ENCODE data around the gene PHLDB2.

Gene PHLDB2

DNA sequence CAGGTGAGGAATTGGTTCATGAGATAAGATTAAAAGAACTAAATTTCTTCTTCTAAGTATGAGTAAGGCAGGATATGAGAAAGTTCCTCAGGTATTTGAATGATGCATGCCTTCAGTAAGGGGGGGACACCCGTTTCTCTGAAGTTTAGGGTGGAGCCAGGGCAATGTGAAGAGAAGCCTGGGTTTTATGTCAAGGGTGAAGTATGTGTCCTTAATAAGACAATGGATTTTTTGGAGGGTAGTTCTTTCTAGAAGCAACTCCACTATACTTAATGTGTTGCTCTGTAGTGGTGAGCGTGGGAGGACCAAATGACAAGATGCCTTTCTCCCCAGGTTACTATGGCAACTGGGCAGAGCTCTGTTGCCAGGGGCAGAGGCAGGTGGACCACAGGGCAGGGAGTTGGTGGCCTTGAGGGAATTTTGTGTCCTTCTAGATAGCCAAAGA lies 44.0 kb downstream of the PHLDB2 start:
- TF ChIP-seq, protein P1, sequence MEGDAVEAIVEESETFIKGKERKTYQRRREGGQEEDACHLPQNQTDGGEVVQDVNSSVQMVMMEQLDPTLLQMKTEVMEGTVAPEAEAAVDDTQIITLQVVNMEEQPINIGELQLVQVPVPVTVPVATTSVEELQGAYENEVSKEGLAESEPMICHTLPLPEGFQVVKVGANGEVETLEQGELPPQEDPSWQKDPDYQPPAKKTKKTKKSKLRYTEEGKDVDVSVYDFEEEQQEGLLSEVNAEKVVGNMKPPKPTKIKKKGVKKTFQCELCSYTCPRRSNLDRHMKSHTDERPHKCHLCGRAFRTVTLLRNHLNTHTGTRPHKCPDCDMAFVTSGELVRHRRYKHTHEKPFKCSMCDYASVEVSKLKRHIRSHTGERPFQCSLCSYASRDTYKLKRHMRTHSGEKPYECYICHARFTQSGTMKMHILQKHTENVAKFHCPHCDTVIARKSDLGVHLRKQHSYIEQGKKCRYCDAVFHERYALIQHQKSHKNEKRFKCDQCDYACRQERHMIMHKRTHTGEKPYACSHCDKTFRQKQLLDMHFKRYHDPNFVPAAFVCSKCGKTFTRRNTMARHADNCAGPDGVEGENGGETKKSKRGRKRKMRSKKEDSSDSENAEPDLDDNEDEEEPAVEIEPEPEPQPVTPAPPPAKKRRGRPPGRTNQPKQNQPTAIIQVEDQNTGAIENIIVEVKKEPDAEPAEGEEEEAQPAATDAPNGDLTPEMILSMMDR (IDR thresholded peaks at IDR 0.05; ENCODE audit: control extremely low read depth, extremely low read depth, low read depth, missing control alignments), result no peak
- ChIA-PET POLR2A (no interaction called here), CTCF (interaction anchor here (0.8 kb wide), 1 partner anchor 15 kb away, joined by 3 read pairs; no protein-coding TSS in a partner anchor)
- DNase-seq (ENCODE audit: extremely low spot score), result no peak

DNA sequence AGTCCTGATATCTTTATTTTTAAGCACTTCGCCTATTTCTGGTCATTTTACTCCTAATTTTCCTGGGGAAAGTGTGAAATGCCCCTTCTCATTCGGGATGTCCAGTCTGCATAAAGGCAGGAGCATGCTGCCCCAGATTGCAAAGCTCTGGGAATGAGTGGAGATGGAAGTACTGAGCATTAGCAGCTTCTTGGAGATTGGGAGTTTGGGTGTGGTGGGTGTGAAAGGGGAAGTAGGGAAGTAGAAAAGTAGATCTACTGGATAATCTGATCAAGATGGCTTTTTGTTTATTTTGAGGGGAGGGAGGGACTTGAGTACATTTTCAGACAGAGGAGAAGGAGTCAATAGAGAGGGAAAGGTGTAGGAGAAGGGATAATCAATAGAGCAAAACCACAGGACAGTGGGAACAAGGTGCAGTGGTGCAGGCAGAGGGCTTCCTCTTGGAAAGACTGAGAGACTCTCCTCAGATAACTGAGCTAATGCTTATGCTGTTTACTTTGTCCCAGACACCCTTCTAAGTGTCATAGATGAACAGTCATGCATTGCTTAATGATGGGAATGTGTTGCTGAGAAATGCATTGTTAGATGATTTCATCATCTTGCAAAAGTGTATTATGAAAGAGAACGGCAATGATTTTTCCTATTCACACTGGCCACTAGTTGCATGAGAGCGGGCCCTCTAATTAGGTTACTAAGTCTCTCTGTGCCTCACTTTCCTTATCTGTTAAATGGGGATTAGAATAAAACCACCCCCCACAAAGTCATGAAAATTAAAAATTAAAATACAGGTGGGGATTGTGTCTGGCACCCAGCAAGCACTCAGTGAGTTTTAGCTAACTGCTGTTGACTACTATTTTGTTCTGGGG lies 45.5 kb downstream of the PHLDB2 start:
- TF ChIP-seq, protein P1 (IDR thresholded peaks at IDR 0.05; ENCODE audit: control extremely low read depth, extremely low read depth, low read depth, missing control alignments), result no peak
- no peak for DNase-seq (ENCODE audit: extremely low spot score)
- POLR2A ChIA-PET, result no interaction called here
- CTCF ChIA-PET, result interaction anchor here (1.2 kb wide), 1 partner anchor 11 kb away, joined by 5 read pairs; no protein-coding TSS in a partner anchor

DNA sequence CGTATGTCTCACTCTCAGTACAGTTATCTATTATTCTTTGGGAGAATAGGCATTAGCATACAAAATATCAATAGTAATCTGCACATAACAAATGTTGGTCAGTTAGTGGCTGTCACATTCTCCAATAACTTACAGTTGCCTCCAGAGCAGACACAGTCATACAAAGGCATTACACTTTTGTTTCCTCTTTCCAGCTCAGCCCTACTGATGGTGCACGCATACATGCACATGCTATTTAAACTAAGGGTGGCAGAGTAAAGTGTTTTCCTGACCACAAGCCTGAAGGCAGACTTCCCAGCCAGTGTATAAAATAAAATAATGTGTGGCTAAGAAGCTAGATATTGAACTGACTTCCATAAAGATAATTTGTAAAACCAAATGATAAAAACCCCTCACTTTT lies 47.6 kb downstream of the PHLDB2 start:
- ChIA-PET CTCF (interaction anchor here (1.4 kb wide), 1 partner anchor 16 kb away, joined by 4 read pairs; no protein-coding TSS in a partner anchor), POLR2A (no interaction called here)
- DNase-seq (ENCODE audit: extremely low spot score), result no peak
- TF ChIP-seq, protein P1 (IDR thresholded peaks at IDR 0.05; ENCODE audit: control extremely low read depth, extremely low read depth, low read depth, missing control alignments), result no peak

DNA sequence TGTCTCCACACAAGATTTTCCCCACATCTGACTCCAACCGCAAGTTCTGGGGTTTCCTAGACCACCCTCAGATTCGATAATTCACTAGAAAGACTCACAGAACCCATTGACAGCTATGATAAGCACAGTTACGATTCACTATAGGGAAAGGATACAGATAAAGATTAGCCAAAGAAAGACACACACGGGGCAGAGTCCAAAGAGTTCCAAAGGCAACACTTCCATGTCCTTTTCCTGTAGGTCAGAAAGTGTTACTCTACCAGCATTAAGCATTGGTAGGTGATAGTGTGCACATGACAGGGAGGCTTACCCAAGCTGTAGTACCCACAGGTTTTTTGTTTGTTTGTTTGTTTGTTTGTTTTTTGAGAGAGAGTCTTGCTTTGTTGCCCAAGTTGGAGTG lies 48.1 kb downstream of the PHLDB2 start:
- ChIA-PET CTCF (interaction anchor here (1.0 to 1.4 kb wide), 3 partner anchors 8 to 16 kb away, joined by 3 to 4 read pairs (median 4); no protein-coding TSS in a partner anchor), POLR2A (no interaction called here)
- no peak for DNase-seq (ENCODE audit: extremely low spot score)
- TF ChIP-seq, protein P1 (IDR thresholded peaks at IDR 0.05; ENCODE audit: control extremely low read depth, extremely low read depth, low read depth, missing control alignments), result no peak

DNA sequence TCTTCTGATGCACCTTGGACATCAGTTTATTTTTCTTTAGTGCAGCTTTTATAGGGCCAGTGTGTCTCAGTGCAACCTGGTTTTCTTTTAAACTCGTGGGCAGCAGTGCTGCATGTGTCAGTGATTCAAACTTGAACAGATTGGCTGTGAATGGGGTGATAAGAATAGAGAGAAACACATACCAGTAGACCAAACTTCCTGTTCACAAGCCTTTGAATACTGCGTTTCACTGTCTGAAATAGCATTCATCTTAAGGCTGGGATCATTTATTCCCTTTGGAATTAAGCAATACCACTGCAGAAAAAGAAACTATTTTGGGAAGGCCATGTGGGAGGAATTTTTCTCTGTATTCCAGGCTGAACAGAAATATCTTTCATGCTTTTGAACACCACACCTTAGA lies 51.7 kb downstream of the PHLDB2 start:
- CTCF ChIA-PET, result no interaction called here
- POLR2A ChIA-PET, result no interaction called here
- TF ChIP-seq, protein P1 (IDR thresholded peaks at IDR 0.05; ENCODE audit: control extremely low read depth, extremely low read depth, low read depth, missing control alignments), result no peak
- no peak for DNase-seq (ENCODE audit: extremely low spot score)

DNA sequence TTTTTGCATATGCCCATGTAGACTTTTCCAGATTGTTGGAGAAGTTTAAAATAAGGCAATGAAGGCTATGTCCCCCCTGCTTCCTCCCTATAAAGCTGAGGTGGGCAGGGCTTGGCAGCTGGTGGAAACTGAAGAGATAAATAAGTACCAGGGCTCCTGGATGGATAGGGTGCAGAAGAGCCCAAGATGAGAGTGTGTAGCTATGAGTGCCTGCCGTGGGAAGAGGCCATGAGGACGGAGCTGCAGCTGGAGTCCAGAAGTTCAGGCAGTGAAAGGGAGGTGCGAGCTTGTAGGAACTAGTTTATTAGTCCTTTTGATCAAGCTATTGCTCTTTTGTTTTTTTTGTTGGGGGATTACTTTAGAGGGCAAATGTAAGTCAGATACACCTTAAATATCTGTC lies 52.4 kb downstream of the PHLDB2 start:
- ChIA-PET CTCF (no interaction called here), POLR2A (no interaction called here)
- DNase-seq (ENCODE audit: extremely low spot score), result no peak
- TF ChIP-seq, protein P1 (IDR thresholded peaks at IDR 0.05; ENCODE audit: control extremely low read depth, extremely low read depth, low read depth, missing control alignments), result no peak

Measured in GM10248 (cell line).